Measurements from ENCODE around the gene NDUFAF8. TPM values are rescaled to one million over a fixed set of nuclear protein-coding genes. Genes with fewer than 3 reads are reported as not detected.

NDUFAF8 gene
- total RNA-seq, 1 experiment from 2014 or later, result 58.6 TPM

GRCh38 chr17:81277421-81277820, 38.3 kb downstream of the NDUFAF8 start:
- no TSS peak for BruUV-seq (replicated peaks)
- Histone ChIP-seq H3K36me3 (ENCODE audit: insufficient read depth, low read length, poor library complexity, severe bottlenecking) (peaks cover 28% of the 10 kb centered on the region), H3K27me3 (replicated peaks; ENCODE audit: insufficient read depth, low read depth, low read length, poor library complexity) (no peaks in the 10 kb centered on the region), H3K4me1 (ENCODE audit: insufficient read depth, low read length, poor library complexity, severe bottlenecking) (no peaks in the 10 kb centered on the region), H3K9me3 (ENCODE audit: low read depth, low read length, poor library complexity, severe bottlenecking) (no peaks in the 10 kb centered on the region), H3K4me3 (ENCODE audit: low read depth, low read length, poor library complexity, severe bottlenecking) (no peak overlapping the region), H3K27ac (ENCODE audit: low read depth, low read length, poor library complexity, severe bottlenecking) (no peak overlapping the region)
- TF ChIP-seq EZH2 (IDR thresholded peaks at IDR 0.05; ENCODE audit: borderline replicate concordance, low read depth, low read length, poor library complexity, severe bottlenecking) (no peak), CTCF (conservative IDR thresholded peaks at IDR 0.05; ENCODE audit: low read depth, low read length) (no peak)
- ChIA-PET CTCF (no interaction called here), POLR2A (ENCODE audit: low non-redundant PET) (no interaction called here)
- intact Hi-C loops (cut with micrococcal nuclease; ENCODE audit: unreplicated experiment), result no loop called here
- DNase-seq (ENCODE audit: low spot score), result no peak

- H3K27me3 ChIP-seq (replicated peaks; ENCODE audit: insufficient read depth, low read depth, low read length, poor library complexity), result no peaks in the 10 kb centered on the region
- TF ChIP-seq EZH2 (IDR thresholded peaks at IDR 0.05; ENCODE audit: borderline replicate concordance, low read depth, low read length, poor library complexity, severe bottlenecking) (no peak), CTCF (conservative IDR thresholded peaks at IDR 0.05; ENCODE audit: low read depth, low read length) (no peak)
- no peaks in the 10 kb centered on the region for H3K4me1 ChIP-seq (ENCODE audit: insufficient read depth, low read length, poor library complexity, severe bottlenecking)
- BruUV-seq (replicated peaks), result no TSS peak
- no peak overlapping the region for H3K4me3 ChIP-seq (ENCODE audit: low read depth, low read length, poor library complexity, severe bottlenecking)
- H3K36me3 ChIP-seq (ENCODE audit: insufficient read depth, low read length, poor library complexity, severe bottlenecking), result peaks cover 27% of the 10 kb centered on the region
- no peaks in the 10 kb centered on the region for H3K9me3 ChIP-seq (ENCODE audit: low read depth, low read length, poor library complexity, severe bottlenecking)
- intact Hi-C loops (cut with micrococcal nuclease; ENCODE audit: unreplicated experiment), result no loop called here
- H3K27ac ChIP-seq (ENCODE audit: low read depth, low read length, poor library complexity, severe bottlenecking), result no peak overlapping the region
- ChIA-PET POLR2A (ENCODE audit: low non-redundant PET) (no interaction called here), CTCF (no interaction called here)
- DNase-seq (ENCODE audit: low spot score), result no peak
These were observed 39.0 kb downstream of the NDUFAF8 start for GRCh38 chr17:81277946-81278693.

GRCh38 chr17:81278831-81279230, 39.7 kb downstream of the NDUFAF8 start:
- Histone ChIP-seq H3K4me3 (ENCODE audit: low read depth, low read length, poor library complexity, severe bottlenecking) (no peak overlapping the region), H3K9me3 (ENCODE audit: low read depth, low read length, poor library complexity, severe bottlenecking) (no peaks in the 10 kb centered on the region), H3K27me3 (replicated peaks; ENCODE audit: insufficient read depth, low read depth, low read length, poor library complexity) (no peaks in the 10 kb centered on the region), H3K36me3 (ENCODE audit: insufficient read depth, low read length, poor library complexity, severe bottlenecking) (peaks cover 23% of the 10 kb centered on the region), H3K4me1 (ENCODE audit: insufficient read depth, low read length, poor library complexity, severe bottlenecking) (no peaks in the 10 kb centered on the region), H3K27ac (ENCODE audit: low read depth, low read length, poor library complexity, severe bottlenecking) (no peak overlapping the region)
- DNase-seq (ENCODE audit: low spot score), result no peak
- TF ChIP-seq EZH2 (IDR thresholded peaks at IDR 0.05; ENCODE audit: borderline replicate concordance, low read depth, low read length, poor library complexity, severe bottlenecking) (no peak), CTCF (conservative IDR thresholded peaks at IDR 0.05; ENCODE audit: low read depth, low read length) (no peak)
- no TSS peak for BruUV-seq (replicated peaks)
- intact Hi-C loops (cut with micrococcal nuclease; ENCODE audit: unreplicated experiment), result no loop called here
- ChIA-PET POLR2A (ENCODE audit: low non-redundant PET) (no interaction called here), CTCF (no interaction called here)
